ENCODE results near the gene ZBP1.

GRCh38 chr20:57651881-57652605, 31.8 kb upstream of the ZBP1 start:
- no peak for TF ChIP-seq POLR2A (IDR thresholded peaks at IDR 0.05)
- TF ChIP-seq CTCF (IDR thresholded peaks at IDR 0.05) = no peak
- no peak for TF ChIP-seq EP300 (IDR thresholded peaks at IDR 0.05)
